Measurements from ENCODE around the gene AKNA. TPM values are rescaled to one million over a fixed set of nuclear protein-coding genes. Genes with fewer than 3 reads are reported as not detected.

AKNA gene
- total RNA-seq, 4 donors from 2014 or later, result 6.4 to 13.2 (median 8.0) TPM

DNA sequence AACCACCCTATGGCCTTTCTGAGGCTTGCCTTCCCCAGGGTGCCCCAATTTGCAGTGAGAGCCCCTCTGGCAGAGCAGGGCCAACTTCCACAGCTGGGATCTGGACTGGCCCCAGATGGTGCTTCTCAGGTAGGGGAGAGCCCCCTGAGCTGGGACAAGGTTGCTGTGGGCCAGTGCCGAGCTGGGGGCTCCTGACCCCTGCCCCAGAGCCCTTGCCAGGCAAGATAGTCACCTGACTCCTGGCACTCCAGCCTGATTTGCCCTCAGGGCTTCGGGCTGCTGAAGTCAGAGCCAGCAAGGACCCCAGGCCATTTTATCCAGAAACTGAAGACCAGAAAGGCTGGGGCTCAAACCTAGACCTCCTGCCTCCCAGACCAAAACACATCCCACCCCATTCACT, 33.4 kb upstream of the AKNA start:
- 95 to 100% methylated on average over 2 of the region's 2 CpGs for WGBS, 2 donors
- H3K4me3 ChIP-seq (ENCODE audit: low read depth, poor library complexity, severe bottlenecking), result no peak overlapping the region
- intact Hi-C loops (cut with DNase I; ENCODE audit: low total_unique reads), result no loop called here
- TF ChIP-seq POLR2A (IDR thresholded peaks at IDR 0.05), result no peak
- TF ChIP-seq, protein P1, sequence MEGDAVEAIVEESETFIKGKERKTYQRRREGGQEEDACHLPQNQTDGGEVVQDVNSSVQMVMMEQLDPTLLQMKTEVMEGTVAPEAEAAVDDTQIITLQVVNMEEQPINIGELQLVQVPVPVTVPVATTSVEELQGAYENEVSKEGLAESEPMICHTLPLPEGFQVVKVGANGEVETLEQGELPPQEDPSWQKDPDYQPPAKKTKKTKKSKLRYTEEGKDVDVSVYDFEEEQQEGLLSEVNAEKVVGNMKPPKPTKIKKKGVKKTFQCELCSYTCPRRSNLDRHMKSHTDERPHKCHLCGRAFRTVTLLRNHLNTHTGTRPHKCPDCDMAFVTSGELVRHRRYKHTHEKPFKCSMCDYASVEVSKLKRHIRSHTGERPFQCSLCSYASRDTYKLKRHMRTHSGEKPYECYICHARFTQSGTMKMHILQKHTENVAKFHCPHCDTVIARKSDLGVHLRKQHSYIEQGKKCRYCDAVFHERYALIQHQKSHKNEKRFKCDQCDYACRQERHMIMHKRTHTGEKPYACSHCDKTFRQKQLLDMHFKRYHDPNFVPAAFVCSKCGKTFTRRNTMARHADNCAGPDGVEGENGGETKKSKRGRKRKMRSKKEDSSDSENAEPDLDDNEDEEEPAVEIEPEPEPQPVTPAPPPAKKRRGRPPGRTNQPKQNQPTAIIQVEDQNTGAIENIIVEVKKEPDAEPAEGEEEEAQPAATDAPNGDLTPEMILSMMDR (IDR thresholded peaks at IDR 0.05), result no peak
- DNase-seq (ENCODE audit: low spot score in 2 of 2), result no peak

GRCh38 chr9:114419796-114420195, 32.0 kb upstream of the AKNA start:
- intact Hi-C loops (cut with DNase I; ENCODE audit: low total_unique reads), result loop anchor here (10.0 kb wide), 1 partner anchor 85 kb away; the partner anchor contains the start of gene WHRN
- WGBS, 2 donors, result 97% methylated on average over 8 of the region's 8 CpGs
- no peak for DNase-seq (ENCODE audit: low spot score in 2 of 2)
- no peak for TF ChIP-seq POLR2A (IDR thresholded peaks at IDR 0.05)
- TF ChIP-seq, protein P1 (IDR thresholded peaks at IDR 0.05), result no peak
- H3K4me3 ChIP-seq (ENCODE audit: low read depth, poor library complexity, severe bottlenecking), result no peak overlapping the region

GRCh38 chr9:114418053-114418452, 30.3 kb upstream of the AKNA start:
- intact Hi-C loops (cut with DNase I; ENCODE audit: low total_unique reads), result loop anchor here (10.0 kb wide), 1 partner anchor 87 kb away; the partner anchor contains the start of gene WHRN
- 88 to 90% methylated on average over 6 of the region's 6 CpGs for WGBS, 2 donors
- no peak overlapping the region for H3K4me3 ChIP-seq (ENCODE audit: low read depth, poor library complexity, severe bottlenecking)
- no peak for DNase-seq (ENCODE audit: low spot score in 2 of 2)
- TF ChIP-seq, protein P1 (IDR thresholded peaks at IDR 0.05), result no peak
- no peak for TF ChIP-seq POLR2A (IDR thresholded peaks at IDR 0.05)

DNA sequence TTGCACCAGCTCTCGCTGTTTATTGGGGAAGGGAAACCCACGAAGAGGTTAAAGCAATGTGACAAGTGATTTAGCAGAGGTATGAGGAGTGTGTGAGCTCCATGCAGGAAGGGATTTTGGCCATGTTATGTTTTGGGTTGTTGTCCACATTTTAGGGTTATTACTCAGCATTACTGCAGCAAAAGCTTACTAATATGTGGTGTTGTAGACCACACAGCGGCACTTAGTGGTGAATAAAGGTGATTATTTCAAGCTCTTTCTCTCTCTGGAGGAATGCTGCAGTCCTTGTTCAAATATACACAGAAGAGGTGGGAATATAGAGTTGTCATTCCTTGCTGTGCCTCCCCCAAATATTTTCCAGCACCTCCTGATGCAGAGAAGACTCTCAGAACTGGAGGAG, 29.7 kb upstream of the AKNA start:
- DNase-seq (ENCODE audit: low spot score in 2 of 2), result no peak
- no peak overlapping the region for H3K4me3 ChIP-seq (ENCODE audit: low read depth, poor library complexity, severe bottlenecking)
- intact Hi-C loops (cut with DNase I; ENCODE audit: low total_unique reads), result loop anchor here (10.0 kb wide), 1 partner anchor 87 kb away; the partner anchor contains the start of gene WHRN
- TF ChIP-seq, protein P1 (IDR thresholded peaks at IDR 0.05), result no peak
- no peak for TF ChIP-seq POLR2A (IDR thresholded peaks at IDR 0.05)
- 69 to 81% methylated on average over 3 of the region's 3 CpGs for WGBS, 2 donors

GRCh38 chr9:114416906-114417305, 29.1 kb upstream of the AKNA start:
- no peak for TF ChIP-seq POLR2A (IDR thresholded peaks at IDR 0.05)
- TF ChIP-seq, protein P1 (IDR thresholded peaks at IDR 0.05), result no peak
- no peak for DNase-seq (ENCODE audit: low spot score in 2 of 2)
- intact Hi-C loops (cut with DNase I; ENCODE audit: low total_unique reads), result loop anchor here (10.0 kb wide), 1 partner anchor 88 kb away; the partner anchor contains the start of gene WHRN
- 76 to 89% methylated on average over 2 of the region's 2 CpGs for whole genome bisulfite sequencing, 2 donors
- no peak overlapping the region for H3K4me3 ChIP-seq (ENCODE audit: low read depth, poor library complexity, severe bottlenecking)

- intact Hi-C loops (cut with DNase I; ENCODE audit: low total_unique reads), result loop anchor here (10.0 kb wide), 1 partner anchor 89 kb away; the partner anchor contains the start of gene WHRN
- 71 to 77% methylated on average over 5 of the region's 5 CpGs for WGBS, 2 donors
- DNase-seq (ENCODE audit: low spot score in 2 of 2), result no peak
- TF ChIP-seq, protein P1 (IDR thresholded peaks at IDR 0.05), result no peak
- TF ChIP-seq POLR2A (IDR thresholded peaks at IDR 0.05), result no peak
- H3K4me3 ChIP-seq (ENCODE audit: low read depth, poor library complexity, severe bottlenecking), result no peak overlapping the region
Observed at GRCh38 chr9:114416290-114416689, 28.5 kb upstream of the AKNA start.
